Measurements from ENCODE around the gene KIF15.
"Not testable (repeated sequence)": the region's sequence is repeated elsewhere in the genome, so short reads cannot be mapped to it uniquely, and the experiment has no call there.

KIF15 gene

GRCh38 chr3:44827196-44827595 is 65.6 kb downstream of the KIF15 start:
- DNase-seq (ENCODE audit: low read depth): no peak

- DNase-seq (ENCODE audit: low read depth): no peak
Observed at GRCh38 chr3:44831232-44831631, 69.6 kb downstream of the KIF15 start.

- no peak for DNase-seq (ENCODE audit: low read depth)
Observed at GRCh38 chr3:44832032-44832431, 70.4 kb downstream of the KIF15 start.

GRCh38 chr3:44832965-44833364 is 71.4 kb downstream of the KIF15 start:
- DNase-seq (ENCODE audit: low read depth): no peak

- no peak for DNase-seq (ENCODE audit: low read depth)
Observed at GRCh38 chr3:44833394-44833793, 71.8 kb downstream of the KIF15 start.

- no peak for DNase-seq (ENCODE audit: low read depth)
Observed at GRCh38 chr3:44835684-44836083, 74.1 kb downstream of the KIF15 start.

- DNase-seq (ENCODE audit: low read depth): no peak
Observed at GRCh38 chr3:44842376-44842775, 80.8 kb downstream of the KIF15 start.

GRCh38 chr3:44845528-44846520 is 84.2 kb downstream of the KIF15 start:
- DNase-seq (ENCODE audit: low read depth): no peak

GRCh38 chr3:44848634-44849033 is 87.0 kb downstream of the KIF15 start:
- DNase-seq (ENCODE audit: low read depth): no peak

GRCh38 chr3:44856663-44857062 is 95.1 kb downstream of the KIF15 start:
- DNase-seq (ENCODE audit: low read depth): not testable (repeated sequence)

GRCh38 chr3:44860117-44860516 is 98.5 kb downstream of the KIF15 start:
- DNase-seq (ENCODE audit: low read depth): no peak

GRCh38 chr3:44861412-44862225 is 100.0 kb downstream of the KIF15 start, which contains the start of gene TMEM42:
Gene TMEM42 (plus strand): TSS chr3:44861912. CDS start chr3:44861925, 13 bp downstream.
- peak; percentile 77 for DNase-seq (ENCODE audit: low read depth)

- no peak for DNase-seq (ENCODE audit: low read depth)
Observed at GRCh38 chr3:44862226-44862637, 100.6 kb downstream of the KIF15 start.

- no peak for DNase-seq (ENCODE audit: low read depth)
Observed at GRCh38 chr3:44865272-44866035, 103.9 kb downstream of the KIF15 start.

- DNase-seq (ENCODE audit: low read depth): no peak
Observed at GRCh38 chr3:44867421-44868111, 106.0 kb downstream of the KIF15 start.

GRCh38 chr3:44870375-44871061 is 108.9 kb downstream of the KIF15 start:
- DNase-seq (ENCODE audit: low read depth): no peak

GRCh38 chr3:44874308-44874707 is 112.7 kb downstream of the KIF15 start, which contains the start of gene TGM4:
Gene TGM4 (plus strand): TSS chr3:44874608. CDS start chr3:44874679, 71 bp downstream.
- no peak for DNase-seq (ENCODE audit: low read depth)

GRCh38 chr3:44875596-44875995 is 114.0 kb downstream of the KIF15 start:
- no peak for DNase-seq (ENCODE audit: low read depth)

- no peak for DNase-seq (ENCODE audit: low read depth)
Observed at GRCh38 chr3:44877333-44877732, 115.7 kb downstream of the KIF15 start.

GRCh38 chr3:44880284-44880683 is 118.7 kb downstream of the KIF15 start:
- no peak for DNase-seq (ENCODE audit: low read depth)

All from T-helper 22 cell (primary cell).